ENCODE data around the gene BNIP3.

GRCh38 chr10:131971591-131971990, 10.1 kb downstream of the BNIP3 start:
- TF ChIP-seq GATA2 (IDR thresholded peaks at IDR 0.05; ENCODE audit: low read depth, low read length) (no peak), GATA3 (IDR thresholded peaks at IDR 0.05; ENCODE audit: low read depth, low read length) (no peak)

Measured in SH-SY5Y (cell line).